HepG2 (cell line): ENCODE measurements around the gene LST1. TPM values are rescaled to one million over a fixed set of nuclear protein-coding genes. Genes with fewer than 3 reads are reported as not detected.

Experiments used
- ARID2 ChIP-seq: sonication (generic); formaldehyde crosslinking; IDR thresholded peaks from 2 replicates; pipeline ENCODE4 v1.8.1; 2022; ENCODE audit warnings: mild to moderate bottlenecking, missing genetic modification reagents, borderline replicate concordance
- CENPX ChIP-seq: sonication (generic); formaldehyde crosslinking; IDR thresholded peaks from 2 replicates; pipeline ENCODE4 v1.9.0; 2021; ENCODE audit warnings: mild to moderate bottlenecking, missing genetic modification reagents, moderate library complexity
- FOXA3 ChIP-seq: IDR thresholded peaks from 2 replicates; pipeline ENCODE4 v1.6.1; 2016; ENCODE audit warnings: missing genetic modification reagents, missing compliant biosample characterization
- GATAD1 ChIP-seq: IDR thresholded peaks from 2 replicates; pipeline ENCODE4 v1.6.1; 2016; ENCODE audit warnings: missing genetic modification reagents, missing compliant biosample characterization
- GPN1 ChIP-seq: sonication (generic); formaldehyde crosslinking; IDR thresholded peaks from 2 replicates; pipeline ENCODE4 v1.5.1; 2020; ENCODE audit warnings: missing genetic modification reagents, borderline replicate concordance
- KAT2B ChIP-seq: fragments of 150-350 bp; IDR thresholded peaks from 2 replicates; pipeline ENCODE4 v1.6.1; 2014; ENCODE audit warnings: low read depth, low read length, borderline replicate concordance
- KDM6A ChIP-seq: IDR thresholded peaks from 2 replicates; pipeline ENCODE4 v1.6.1; 2016; ENCODE audit warnings: low read depth
- RFXANK ChIP-seq: IDR thresholded peaks from 2 replicates; pipeline ENCODE4 v1.6.1; 2016
- SOX6 ChIP-seq, 2 experiments: fragments of 450-650 bp in 1 of 2; sonication (generic) in 1 of 2; formaldehyde crosslinking in 1 of 2; IDR thresholded peaks; 2 replicates each; pipeline versions ENCODE4 v1.4.0 to v1.6.1; 2017 to 2020; ENCODE audit warnings: antibody characterized with exemption in 1 of 2, mild to moderate bottlenecking in 1 of 2, missing genetic modification reagents in 1 of 2
- ZBTB1 ChIP-seq: sonication (generic); formaldehyde crosslinking; IDR thresholded peaks from 2 replicates; pipeline ENCODE4 v1.4.0; 2020; ENCODE audit warnings: missing genetic modification reagents, borderline replicate concordance
- ZNF354B ChIP-seq: sonication (generic); formaldehyde crosslinking; IDR thresholded peaks from 2 replicates; pipeline ENCODE4 v1.8.0; 2022; ENCODE audit warnings: mild to moderate bottlenecking, missing genetic modification reagents
- ZNF562 ChIP-seq: sonication (generic); formaldehyde crosslinking; IDR thresholded peaks from 2 replicates; pipeline ENCODE4 v1.8.0; 2022; ENCODE audit warnings: missing genetic modification reagents, borderline replicate concordance
- polyA plus RNA-seq, 8 experiments: library from polyadenylated mRNA; depleted of rRNA in 3 of 8; stranded (reverse) in 7 of 8; unstranded in 1 of 8; fragments of >200 nt; fragmentation: Illumina TruSeq in 4 of 8; extraction: Trizol in 4 of 8; gene quantifications; 2 replicates each; pipeline versions ENCODE4 v1.2.1 to v1.2.3, GENCODE V29; 2011 to 2016; ENCODE audit warnings: low read depth in 4 of 8, missing spikeins in 1 of 8, mixed read lengths in 1 of 8; ENCODE audit not compliant: insufficient read depth in 1 of 8
- total RNA-seq, 5 experiments: library from RNA; depleted of rRNA; stranded (reverse); fragments of >200 nt; fragmentation: Illumina TruSeq; extraction: Trizol; gene quantifications; 2 replicates each; pipeline ENCODE4 v1.2.3, GENCODE V29; 2016; ENCODE audit warnings: low read depth in 1 of 5
- TF ChIP-seq, protein P1 (sequence below): sonication (generic); formaldehyde crosslinking; IDR thresholded peaks from 2 replicates; pipeline ENCODE4 v1.4.0; 2020; ENCODE audit warnings: missing genetic modification reagents, mild to moderate bottlenecking, borderline replicate concordance
- TF ChIP-seq, protein P2 (sequence below): sonication (generic); formaldehyde crosslinking; IDR thresholded peaks from 2 replicates; pipeline ENCODE4 v1.5.1; 2020; ENCODE audit warnings: mild to moderate bottlenecking, missing genetic modification reagents, borderline replicate concordance
- TF ChIP-seq, protein P3 (sequence below): sonication (generic); formaldehyde crosslinking; IDR thresholded peaks from 2 replicates; pipeline ENCODE4 v1.5.0; 2020; ENCODE audit warnings: mild to moderate bottlenecking, missing genetic modification reagents
- TF ChIP-seq, protein P4 (sequence below): sonication (generic); formaldehyde crosslinking; IDR thresholded peaks from 2 replicates; pipeline ENCODE4 v1.8.0; 2022; ENCODE audit warnings: mild to moderate bottlenecking, missing genetic modification reagents, moderate library complexity

LST1 gene
- total and polyA plus RNA-seq, 2 of the 13 experiments (the other 11 are each of a cell fraction or from before 2014, with no cell fraction given), result not detected

DNA sequence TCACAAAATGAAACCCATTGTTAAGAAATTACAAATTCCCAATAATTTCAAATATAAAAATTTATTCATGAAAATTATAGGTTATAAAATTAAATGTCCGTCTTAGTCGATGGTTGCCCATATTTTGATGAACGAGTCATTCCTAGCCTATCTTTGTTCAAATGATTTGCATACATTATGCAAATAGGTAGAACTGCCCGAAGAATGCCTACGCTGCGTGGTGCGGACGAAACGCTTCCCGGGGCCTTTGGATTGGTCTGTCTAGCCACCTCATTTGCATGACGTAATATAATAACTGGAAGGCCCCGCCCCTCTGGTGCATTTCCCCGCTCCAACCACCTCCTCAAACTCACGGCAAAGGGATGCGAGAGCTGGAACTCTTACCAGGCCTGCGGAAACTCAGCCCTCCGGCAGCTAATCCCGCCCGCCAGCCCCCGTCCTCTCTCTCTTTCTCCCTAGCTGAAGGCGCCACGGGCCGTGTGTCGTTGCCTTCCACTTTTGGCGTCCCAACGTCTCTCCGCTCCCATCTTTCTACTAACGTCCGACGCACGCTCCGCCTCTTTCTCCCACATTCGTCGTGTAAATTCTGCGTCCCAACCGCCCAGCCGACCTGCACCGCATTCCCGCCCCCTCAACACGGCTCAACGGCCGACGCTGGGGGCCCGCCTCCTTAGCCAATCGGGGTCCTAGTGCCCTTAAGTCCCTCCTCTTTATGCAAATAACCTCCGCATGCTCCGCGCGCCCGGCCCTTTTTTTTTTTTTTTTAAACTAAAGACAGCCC, 33.9 kb downstream of the LST1 start (continued):
- TF ChIP-seq ZNF354B (peak; percentile 93; the same call in 1 of the 2 replicates), GPN1 (CRISPR knock-in tag) (no peak), KDM6A (CRISPR knock-in tag) (no peak), CENPX (CRISPR knock-in tag) (no peak), FOXA3 (CRISPR knock-in tag) (peak; percentile 45), ZBTB1 (CRISPR knock-in tag) (no peak), ZNF562 (CRISPR knock-in tag) (no peak), RFXANK (no peak), GATAD1 (CRISPR knock-in tag) (peak; percentile 83), KAT2B (no peak), ARID2 (CRISPR knock-in tag) (peak; percentile 86), SOX6 (IDR thresholded peaks at IDR 0.05) (no peak), SOX6 (CRISPR knock-in tag; IDR thresholded peaks at IDR 0.05) (peak; percentile 64)
- TF ChIP-seq, protein P1, sequence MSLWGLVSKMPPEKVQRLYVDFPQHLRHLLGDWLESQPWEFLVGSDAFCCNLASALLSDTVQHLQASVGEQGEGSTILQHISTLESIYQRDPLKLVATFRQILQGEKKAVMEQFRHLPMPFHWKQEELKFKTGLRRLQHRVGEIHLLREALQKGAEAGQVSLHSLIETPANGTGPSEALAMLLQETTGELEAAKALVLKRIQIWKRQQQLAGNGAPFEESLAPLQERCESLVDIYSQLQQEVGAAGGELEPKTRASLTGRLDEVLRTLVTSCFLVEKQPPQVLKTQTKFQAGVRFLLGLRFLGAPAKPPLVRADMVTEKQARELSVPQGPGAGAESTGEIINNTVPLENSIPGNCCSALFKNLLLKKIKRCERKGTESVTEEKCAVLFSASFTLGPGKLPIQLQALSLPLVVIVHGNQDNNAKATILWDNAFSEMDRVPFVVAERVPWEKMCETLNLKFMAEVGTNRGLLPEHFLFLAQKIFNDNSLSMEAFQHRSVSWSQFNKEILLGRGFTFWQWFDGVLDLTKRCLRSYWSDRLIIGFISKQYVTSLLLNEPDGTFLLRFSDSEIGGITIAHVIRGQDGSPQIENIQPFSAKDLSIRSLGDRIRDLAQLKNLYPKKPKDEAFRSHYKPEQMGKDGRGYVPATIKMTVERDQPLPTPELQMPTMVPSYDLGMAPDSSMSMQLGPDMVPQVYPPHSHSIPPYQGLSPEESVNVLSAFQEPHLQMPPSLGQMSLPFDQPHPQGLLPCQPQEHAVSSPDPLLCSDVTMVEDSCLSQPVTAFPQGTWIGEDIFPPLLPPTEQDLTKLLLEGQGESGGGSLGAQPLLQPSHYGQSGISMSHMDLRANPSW, result no peak
- TF ChIP-seq, protein P2, sequence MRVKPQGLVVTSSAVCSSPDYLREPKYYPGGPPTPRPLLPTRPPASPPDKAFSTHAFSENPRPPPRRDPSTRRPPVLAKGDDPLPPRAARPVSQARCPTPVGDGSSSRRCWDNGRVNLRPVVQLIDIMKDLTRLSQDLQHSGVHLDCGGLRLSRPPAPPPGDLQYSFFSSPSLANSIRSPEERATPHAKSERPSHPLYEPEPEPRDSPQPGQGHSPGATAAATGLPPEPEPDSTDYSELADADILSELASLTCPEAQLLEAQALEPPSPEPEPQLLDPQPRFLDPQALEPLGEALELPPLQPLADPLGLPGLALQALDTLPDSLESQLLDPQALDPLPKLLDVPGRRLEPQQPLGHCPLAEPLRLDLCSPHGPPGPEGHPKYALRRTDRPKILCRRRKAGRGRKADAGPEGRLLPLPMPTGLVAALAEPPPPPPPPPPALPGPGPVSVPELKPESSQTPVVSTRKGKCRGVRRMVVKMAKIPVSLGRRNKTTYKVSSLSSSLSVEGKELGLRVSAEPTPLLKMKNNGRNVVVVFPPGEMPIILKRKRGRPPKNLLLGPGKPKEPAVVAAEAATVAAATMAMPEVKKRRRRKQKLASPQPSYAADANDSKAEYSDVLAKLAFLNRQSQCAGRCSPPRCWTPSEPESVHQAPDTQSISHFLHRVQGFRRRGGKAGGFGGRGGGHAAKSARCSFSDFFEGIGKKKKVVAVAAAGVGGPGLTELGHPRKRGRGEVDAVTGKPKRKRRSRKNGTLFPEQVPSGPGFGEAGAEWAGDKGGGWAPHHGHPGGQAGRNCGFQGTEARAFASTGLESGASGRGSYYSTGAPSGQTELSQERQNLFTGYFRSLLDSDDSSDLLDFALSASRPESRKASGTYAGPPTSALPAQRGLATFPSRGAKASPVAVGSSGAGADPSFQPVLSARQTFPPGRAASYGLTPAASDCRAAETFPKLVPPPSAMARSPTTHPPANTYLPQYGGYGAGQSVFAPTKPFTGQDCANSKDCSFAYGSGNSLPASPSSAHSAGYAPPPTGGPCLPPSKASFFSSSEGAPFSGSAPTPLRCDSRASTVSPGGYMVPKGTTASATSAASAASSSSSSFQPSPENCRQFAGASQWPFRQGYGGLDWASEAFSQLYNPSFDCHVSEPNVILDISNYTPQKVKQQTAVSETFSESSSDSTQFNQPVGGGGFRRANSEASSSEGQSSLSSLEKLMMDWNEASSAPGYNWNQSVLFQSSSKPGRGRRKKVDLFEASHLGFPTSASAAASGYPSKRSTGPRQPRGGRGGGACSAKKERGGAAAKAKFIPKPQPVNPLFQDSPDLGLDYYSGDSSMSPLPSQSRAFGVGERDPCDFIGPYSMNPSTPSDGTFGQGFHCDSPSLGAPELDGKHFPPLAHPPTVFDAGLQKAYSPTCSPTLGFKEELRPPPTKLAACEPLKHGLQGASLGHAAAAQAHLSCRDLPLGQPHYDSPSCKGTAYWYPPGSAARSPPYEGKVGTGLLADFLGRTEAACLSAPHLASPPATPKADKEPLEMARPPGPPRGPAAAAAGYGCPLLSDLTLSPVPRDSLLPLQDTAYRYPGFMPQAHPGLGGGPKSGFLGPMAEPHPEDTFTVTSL, result no peak
- TF ChIP-seq, protein P3, sequence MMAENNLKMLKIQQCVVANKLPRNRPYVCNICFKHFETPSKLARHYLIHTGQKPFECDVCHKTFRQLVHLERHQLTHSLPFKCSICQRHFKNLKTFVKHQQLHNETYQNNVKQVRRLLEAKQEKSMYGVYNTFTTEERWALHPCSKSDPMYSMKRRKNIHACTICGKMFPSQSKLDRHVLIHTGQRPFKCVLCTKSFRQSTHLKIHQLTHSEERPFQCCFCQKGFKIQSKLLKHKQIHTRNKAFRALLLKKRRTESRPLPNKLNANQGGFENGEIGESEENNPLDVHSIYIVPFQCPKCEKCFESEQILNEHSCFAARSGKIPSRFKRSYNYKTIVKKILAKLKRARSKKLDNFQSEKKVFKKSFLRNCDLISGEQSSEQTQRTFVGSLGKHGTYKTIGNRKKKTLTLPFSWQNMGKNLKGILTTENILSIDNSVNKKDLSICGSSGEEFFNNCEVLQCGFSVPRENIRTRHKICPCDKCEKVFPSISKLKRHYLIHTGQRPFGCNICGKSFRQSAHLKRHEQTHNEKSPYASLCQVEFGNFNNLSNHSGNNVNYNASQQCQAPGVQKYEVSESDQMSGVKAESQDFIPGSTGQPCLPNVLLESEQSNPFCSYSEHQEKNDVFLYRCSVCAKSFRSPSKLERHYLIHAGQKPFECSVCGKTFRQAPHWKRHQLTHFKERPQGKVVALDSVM (CRISPR knock-in tag), result 0 out of 2 replicates have a peak, but pooled peaks have one; percentile 9
- TF ChIP-seq, protein P4, sequence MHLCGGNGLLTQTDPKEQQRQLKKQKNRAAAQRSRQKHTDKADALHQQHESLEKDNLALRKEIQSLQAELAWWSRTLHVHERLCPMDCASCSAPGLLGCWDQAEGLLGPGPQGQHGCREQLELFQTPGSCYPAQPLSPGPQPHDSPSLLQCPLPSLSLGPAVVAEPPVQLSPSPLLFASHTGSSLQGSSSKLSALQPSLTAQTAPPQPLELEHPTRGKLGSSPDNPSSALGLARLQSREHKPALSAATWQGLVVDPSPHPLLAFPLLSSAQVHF (CRISPR knock-in tag), result peak; percentile 77; the same call in 1 of the 2 replicates
